Peyer's patch (tissue), 4 donors: ENCODE data around the gene PRKCH. TPM values are rescaled to one million over a fixed set of nuclear protein-coding genes. Genes with fewer than 3 reads are reported as not detected.
A peak's percentile ranks its signal among the peaks of the same experiment; 100 is the strongest.

ENCODE experiments used
- DNase-seq, 3 donors: peaks; one replicate each; pipeline ENCODE4 v3.0.0-alpha.2; 2017 to 2019
- H3K27ac ChIP-seq, 4 donors: fragments of 200-600 bp; sonication (generic); one replicate each; pipeline ENCODE4 v1.5.1; 2016 to 2019
- H3K27me3 ChIP-seq, 2 donors: fragments of 200-600 bp; sonication (generic); one replicate each; pipeline ENCODE4 v1.5.1; 2019
- H3K36me3 ChIP-seq, 3 donors: fragments of 200-600 bp; sonication (generic); one replicate each; pipeline ENCODE4 v1.5.1; 2016 to 2019
- H3K4me1 ChIP-seq, 4 donors: fragments of 200-600 bp; sonication (generic); one replicate each; pipeline ENCODE4 v1.5.1; 2016 to 2019
- H3K4me3 ChIP-seq, 4 donors: fragments of 200-600 bp; sonication (generic); 1 replicate in 3 of 4; 2 replicates in 1 of 4; pipeline ENCODE4 v1.5.1; 2016 to 2019; ENCODE audit warnings: mild to moderate bottlenecking in 1 of 4
- H3K9me3 ChIP-seq, 4 donors: fragments of 200-600 bp; sonication (generic); one replicate each; pipeline ENCODE4 v1.5.1; 2016 to 2019; ENCODE audit warnings: mild to moderate bottlenecking in 1 of 4
- POLR2A ChIP-seq, 2 donors: fragments of 450-650 bp; IDR thresholded peaks; one replicate each; pipeline ENCODE4 v1.5.1; 2017; ENCODE audit warnings: antibody characterized with exemption in 2 of 2, mild to moderate bottlenecking in 2 of 2, moderate library complexity in 2 of 2
- total RNA-seq, 4 donors: library from RNA; depleted of rRNA; stranded (reverse); fragments of >200 nt; gene quantifications; one replicate each; pipeline ENCODE4 v1.1.0, GENCODE V29; 2016
- TF ChIP-seq, protein P1 (sequence below), 6 experiments: fragments of 450-650 bp in 4 of 6; fragments of 200-600 bp in 2 of 6; sonication (generic) in 1 of 6; IDR thresholded peaks; one replicate each; pipeline ENCODE4 v1.5.1; 2017 to 2019; ENCODE audit warnings: antibody characterized with exemption in 6 of 6, mild to moderate bottlenecking in 3 of 6, moderate library complexity in 1 of 6

The PRKCH gene
- total RNA-seq, 4 donors from 2014 or later, result 32.5 to 64.2 (median 53.0) TPM

DNA sequence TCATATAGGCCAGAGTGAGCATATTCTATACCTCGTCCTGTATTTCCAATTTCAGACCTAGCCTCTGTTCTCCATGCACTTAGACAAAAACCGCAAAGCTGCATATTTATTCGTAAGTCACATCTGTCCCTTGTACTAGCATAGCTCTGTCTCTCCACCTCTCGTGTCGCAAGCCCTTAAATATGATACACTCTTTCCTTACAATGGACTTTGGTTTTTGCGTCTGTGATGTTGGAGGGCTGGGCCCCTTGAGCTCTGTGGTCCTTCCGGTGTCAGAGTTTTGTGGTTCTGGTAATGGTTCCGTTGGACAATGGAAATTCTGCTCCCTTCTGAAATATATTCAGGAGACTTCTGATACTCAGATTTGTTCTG is 11.3 kb downstream of the PRKCH start:
- Histone ChIP-seq H3K27ac (peak overlapping the region; percentile 30 to 69 (median 50)), H3K9me3 (no peaks in the 10 kb centered on the region), H3K4me1 (peaks cover 0 to 5% (median 0%) of the 10 kb centered on the region in 4 donors), H3K36me3 (no peaks in the 10 kb centered on the region), H3K27me3 (no peaks in the 10 kb centered on the region), H3K4me3 (no peak overlapping the region)
- TF ChIP-seq, protein P1, sequence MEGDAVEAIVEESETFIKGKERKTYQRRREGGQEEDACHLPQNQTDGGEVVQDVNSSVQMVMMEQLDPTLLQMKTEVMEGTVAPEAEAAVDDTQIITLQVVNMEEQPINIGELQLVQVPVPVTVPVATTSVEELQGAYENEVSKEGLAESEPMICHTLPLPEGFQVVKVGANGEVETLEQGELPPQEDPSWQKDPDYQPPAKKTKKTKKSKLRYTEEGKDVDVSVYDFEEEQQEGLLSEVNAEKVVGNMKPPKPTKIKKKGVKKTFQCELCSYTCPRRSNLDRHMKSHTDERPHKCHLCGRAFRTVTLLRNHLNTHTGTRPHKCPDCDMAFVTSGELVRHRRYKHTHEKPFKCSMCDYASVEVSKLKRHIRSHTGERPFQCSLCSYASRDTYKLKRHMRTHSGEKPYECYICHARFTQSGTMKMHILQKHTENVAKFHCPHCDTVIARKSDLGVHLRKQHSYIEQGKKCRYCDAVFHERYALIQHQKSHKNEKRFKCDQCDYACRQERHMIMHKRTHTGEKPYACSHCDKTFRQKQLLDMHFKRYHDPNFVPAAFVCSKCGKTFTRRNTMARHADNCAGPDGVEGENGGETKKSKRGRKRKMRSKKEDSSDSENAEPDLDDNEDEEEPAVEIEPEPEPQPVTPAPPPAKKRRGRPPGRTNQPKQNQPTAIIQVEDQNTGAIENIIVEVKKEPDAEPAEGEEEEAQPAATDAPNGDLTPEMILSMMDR (IDR thresholded peaks at IDR 0.05), result no peak
- no peak for TF ChIP-seq POLR2A (IDR thresholded peaks at IDR 0.05)
- no peak for DNase-seq

DNA sequence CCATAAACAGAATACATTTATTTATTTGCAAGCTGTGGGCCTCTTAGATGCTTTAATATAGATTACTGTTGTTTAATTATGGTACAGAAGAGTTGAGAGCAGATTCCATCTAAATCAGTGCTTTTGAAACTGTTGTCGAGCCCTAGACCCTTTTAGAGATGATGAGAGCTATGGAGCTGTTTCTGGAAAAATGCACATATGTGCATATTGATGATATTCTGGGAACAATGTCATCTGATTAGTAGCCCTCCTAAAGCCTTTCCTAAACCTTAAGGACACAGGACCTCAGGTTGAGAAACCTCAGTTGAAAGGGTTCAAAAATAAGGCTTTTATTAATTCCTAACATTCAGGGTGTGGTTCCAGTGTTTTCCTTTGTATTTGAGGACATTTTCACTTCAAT is 11.7 kb downstream of the PRKCH start:
- Histone ChIP-seq H3K36me3 (no peaks in the 10 kb centered on the region), H3K4me1 (peaks cover 0 to 5% (median 0%) of the 10 kb centered on the region in 4 donors), H3K4me3 (no peak overlapping the region), H3K27ac (peak overlapping the region; percentile 30 to 69 (median 50)), H3K27me3 (no peaks in the 10 kb centered on the region), H3K9me3 (no peaks in the 10 kb centered on the region)
- TF ChIP-seq, protein P1 (IDR thresholded peaks at IDR 0.05), result no peak
- TF ChIP-seq POLR2A (IDR thresholded peaks at IDR 0.05), result no peak
- no peak for DNase-seq

DNA sequence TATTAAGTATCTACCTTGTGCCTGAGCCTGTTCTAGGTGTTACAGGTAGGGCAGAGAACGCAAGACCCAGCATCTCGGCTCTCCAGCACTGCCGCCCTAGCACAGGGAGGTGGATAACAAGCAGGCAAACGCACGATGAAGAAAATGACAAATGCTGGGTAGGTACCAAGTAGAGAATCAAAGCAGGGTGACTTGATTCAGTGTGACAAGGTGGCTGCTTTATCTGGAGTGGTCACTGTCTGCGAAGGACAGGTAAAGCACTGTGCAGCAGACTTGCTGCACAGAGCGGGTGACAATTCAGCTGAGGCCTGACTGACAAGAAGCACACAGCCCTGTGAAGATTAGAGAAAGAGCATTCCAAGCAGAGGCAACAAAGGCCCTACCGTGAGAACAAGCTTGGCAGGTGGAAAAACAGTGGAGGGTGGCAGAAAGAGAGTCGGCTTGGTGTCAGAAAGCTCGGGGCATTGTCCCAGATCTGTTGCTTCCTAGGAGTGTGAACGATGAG is 12.9 kb downstream of the PRKCH start:
- H3K4me3 ChIP-seq, result no peak overlapping the region
- H3K36me3 ChIP-seq, result no peaks in the 10 kb centered on the region
- H3K9me3 ChIP-seq, result no peaks in the 10 kb centered on the region
- H3K4me1 ChIP-seq, result peaks cover 0 to 5% (median 0%) of the 10 kb centered on the region in 4 donors
- no peaks in the 10 kb centered on the region for H3K27me3 ChIP-seq
- no peak for DNase-seq
- peak overlapping the region; percentile 43 to 69 (median 60) for H3K27ac ChIP-seq
- TF ChIP-seq POLR2A (IDR thresholded peaks at IDR 0.05), result no peak
- TF ChIP-seq, protein P1 (IDR thresholded peaks at IDR 0.05), result no peak

DNA sequence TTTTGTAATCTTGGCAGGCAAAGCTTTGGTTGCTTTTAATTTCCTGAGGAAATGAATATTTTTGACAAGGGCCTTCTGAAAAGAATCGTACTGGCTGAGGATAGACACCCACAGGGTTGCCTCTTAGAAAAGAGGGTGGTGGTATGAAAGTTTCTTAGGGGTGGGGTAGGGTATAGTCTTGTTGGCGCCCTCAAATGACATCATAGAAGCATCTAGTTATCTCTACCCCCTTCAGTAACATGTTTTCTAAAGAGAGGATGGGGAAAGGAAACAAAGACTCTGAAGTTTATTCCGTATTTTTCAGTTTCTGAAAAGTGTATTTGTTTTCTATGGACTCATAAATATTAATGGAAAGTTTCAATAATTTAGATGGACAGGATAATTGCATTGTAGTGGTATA is 13.7 kb downstream of the PRKCH start:
- Histone ChIP-seq H3K4me3 (no peak overlapping the region), H3K36me3 (no peaks in the 10 kb centered on the region), H3K27ac (peak overlapping the region; percentile 40 to 69 (median 56)), H3K9me3 (no peaks in the 10 kb centered on the region), H3K4me1 (peaks cover 0 to 5% (median 0%) of the 10 kb centered on the region in 4 donors), H3K27me3 (no peaks in the 10 kb centered on the region)
- no peak for DNase-seq
- TF ChIP-seq, protein P1 (IDR thresholded peaks at IDR 0.05), result no peak
- TF ChIP-seq POLR2A (IDR thresholded peaks at IDR 0.05), result no peak

DNA sequence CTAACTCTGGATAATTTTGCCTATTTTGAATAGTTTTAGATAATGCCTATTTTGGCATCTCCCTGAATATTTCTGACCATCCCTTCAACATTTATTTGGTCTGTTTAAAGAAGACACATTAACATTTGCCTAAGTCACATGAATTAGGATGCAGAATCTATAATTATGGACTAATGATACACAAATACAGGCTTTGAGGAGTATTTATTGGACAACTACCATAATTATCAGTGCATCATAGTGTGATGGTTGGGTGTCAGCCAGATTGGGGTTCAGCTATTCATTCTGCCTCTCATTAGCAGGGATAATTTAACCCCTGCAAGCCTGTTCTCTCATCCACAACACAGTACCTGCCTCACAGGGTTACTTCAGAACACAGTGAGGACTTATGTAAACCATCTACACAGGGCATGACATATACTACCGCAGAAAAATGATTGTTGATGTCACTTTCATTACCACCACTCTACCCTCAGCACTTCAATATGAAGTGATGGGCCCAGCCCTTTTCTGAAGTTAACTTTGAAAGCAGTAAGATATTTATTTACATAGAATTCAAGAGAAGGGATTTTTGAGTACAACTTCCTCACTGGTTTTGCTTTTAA is 14.4 kb downstream of the PRKCH start:
- peak overlapping the region; percentile 43 to 70 (median 68) for H3K27ac ChIP-seq
- H3K36me3 ChIP-seq, result no peaks in the 10 kb centered on the region
- no peaks in the 10 kb centered on the region for H3K27me3 ChIP-seq
- TF ChIP-seq, protein P1 (IDR thresholded peaks at IDR 0.05), result no peak
- TF ChIP-seq POLR2A (IDR thresholded peaks at IDR 0.05), result no peak
- no peak overlapping the region for H3K4me3 ChIP-seq
- H3K9me3 ChIP-seq, result no peaks in the 10 kb centered on the region
- DNase-seq, result no peak
- H3K4me1 ChIP-seq, result peaks cover 0 to 5% (median 0%) of the 10 kb centered on the region in 4 donors
